Dermis microvascular lymphatic vessel endothelial cell (primary cell): Measurements from ENCODE around the gene PDIA6. TPM values are rescaled to one million over a fixed set of nuclear protein-coding genes. Genes with fewer than 3 reads are reported as not detected.

Source experiments
- total RNA-seq: library from RNA; depleted of rRNA; stranded (reverse); fragments of >200 nt; gene quantifications from 2 replicates; pipeline ENCODE4 v1.2.1, GENCODE V29; 2014

The PDIA6 gene
- total RNA-seq, 1 donor from 2014 or later, result 346 TPM

Other genes with a start within 250 kb of the PDIA6 start
- 23.1 and 27.3 TPM in 2 replicates for gene NOL10, start 122.8 kb downstream of the PDIA6 start, total RNA-seq
- gene ATP6V1C2, start 91.2 kb downstream of the PDIA6 start, total RNA-seq, result under 0.01 TPM in 2 replicates
- gene KCNF1, start 99.1 kb upstream of the PDIA6 start, total RNA-seq, result 3.6 and 8.5 TPM in 2 replicates